Adrenal gland (tissue), 5 donors: ENCODE measurements around the gene OMP.

Experiments used
- POLR2A ChIP-seq, 2 donors: fragments of 450-650 bp; IDR thresholded peaks; one replicate each; pipeline ENCODE4 v1.6.1; 2017; ENCODE audit warnings: antibody characterized with exemption in 2 of 2, mild to moderate bottlenecking in 2 of 2, moderate library complexity in 1 of 2
- TF ChIP-seq, protein P1 (sequence below), 6 experiments: fragments of 450-650 bp in 4 of 6; fragments of 200-600 bp in 2 of 6; sonication (generic) in 1 of 6; IDR thresholded peaks; 1 replicate in 5 of 6; 2 replicates in 1 of 6; pipeline versions ENCODE4 v1.5.1 to v1.8.0; 2016 to 2021; ENCODE audit warnings: antibody characterized with exemption in 6 of 6, mild to moderate bottlenecking in 2 of 6, moderate library complexity in 1 of 6
- donor health status: DM: no; HTN: no; CAD: no.

DNA sequence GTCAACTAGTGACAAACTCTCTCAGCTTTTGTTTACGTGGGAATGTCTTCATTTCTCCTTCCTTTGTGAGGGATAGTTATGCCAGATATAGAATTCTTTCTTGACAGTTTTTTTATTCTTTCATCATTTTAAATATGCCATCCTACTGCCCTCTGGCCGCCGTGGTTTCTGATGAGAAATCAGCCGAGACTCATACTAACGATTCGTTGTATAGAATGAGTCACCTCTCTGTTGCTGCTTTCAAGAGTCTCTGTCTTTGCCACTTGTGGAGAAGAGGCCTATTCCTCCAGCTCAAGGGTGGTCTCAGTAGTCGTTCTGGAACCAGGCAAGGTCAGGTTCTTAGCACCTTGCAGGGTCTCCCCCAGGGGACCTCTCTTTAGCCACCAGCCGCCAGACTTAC lies 33.4 kb downstream of the OMP start:
- TF ChIP-seq, protein P1, sequence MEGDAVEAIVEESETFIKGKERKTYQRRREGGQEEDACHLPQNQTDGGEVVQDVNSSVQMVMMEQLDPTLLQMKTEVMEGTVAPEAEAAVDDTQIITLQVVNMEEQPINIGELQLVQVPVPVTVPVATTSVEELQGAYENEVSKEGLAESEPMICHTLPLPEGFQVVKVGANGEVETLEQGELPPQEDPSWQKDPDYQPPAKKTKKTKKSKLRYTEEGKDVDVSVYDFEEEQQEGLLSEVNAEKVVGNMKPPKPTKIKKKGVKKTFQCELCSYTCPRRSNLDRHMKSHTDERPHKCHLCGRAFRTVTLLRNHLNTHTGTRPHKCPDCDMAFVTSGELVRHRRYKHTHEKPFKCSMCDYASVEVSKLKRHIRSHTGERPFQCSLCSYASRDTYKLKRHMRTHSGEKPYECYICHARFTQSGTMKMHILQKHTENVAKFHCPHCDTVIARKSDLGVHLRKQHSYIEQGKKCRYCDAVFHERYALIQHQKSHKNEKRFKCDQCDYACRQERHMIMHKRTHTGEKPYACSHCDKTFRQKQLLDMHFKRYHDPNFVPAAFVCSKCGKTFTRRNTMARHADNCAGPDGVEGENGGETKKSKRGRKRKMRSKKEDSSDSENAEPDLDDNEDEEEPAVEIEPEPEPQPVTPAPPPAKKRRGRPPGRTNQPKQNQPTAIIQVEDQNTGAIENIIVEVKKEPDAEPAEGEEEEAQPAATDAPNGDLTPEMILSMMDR (IDR thresholded peaks at IDR 0.05) = no peak
- TF ChIP-seq POLR2A (IDR thresholded peaks at IDR 0.05) = no peak
